Measurements from ENCODE around the gene CARMIL1.

The CARMIL1 gene

DNA sequence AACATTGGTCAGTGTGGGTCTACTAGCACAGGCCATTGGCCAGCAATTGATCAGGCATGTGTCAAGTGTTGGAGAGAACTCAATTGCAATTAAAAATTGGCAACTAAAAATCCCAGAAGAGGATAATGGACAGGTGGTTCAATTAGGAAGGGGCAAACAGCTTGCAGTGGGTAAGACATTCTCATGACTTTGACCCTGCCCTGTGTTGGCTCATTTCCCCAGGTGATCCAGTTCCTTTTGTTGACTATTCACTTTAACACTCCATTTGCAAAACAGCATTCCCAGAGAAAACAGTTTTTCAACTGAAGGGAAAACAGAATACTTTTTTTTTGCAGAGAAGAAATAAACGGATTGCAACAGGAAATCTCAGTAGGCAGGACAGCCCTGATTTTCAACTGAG lies 343.9 kb downstream of the CARMIL1 start:
- in situ Hi-C loops (cut with HindIII; ENCODE audit: low pct_unique_long_range_greater_than_20kb, low sequenced_read_pairs): no loop called here
- no peak for DNase-seq (ENCODE audit: low read depth in 1 of 2, low spot score in 1 of 2)
- no peak for TF ChIP-seq JUND (IDR thresholded peaks at IDR 0.05; ENCODE audit: low read depth)

DNA sequence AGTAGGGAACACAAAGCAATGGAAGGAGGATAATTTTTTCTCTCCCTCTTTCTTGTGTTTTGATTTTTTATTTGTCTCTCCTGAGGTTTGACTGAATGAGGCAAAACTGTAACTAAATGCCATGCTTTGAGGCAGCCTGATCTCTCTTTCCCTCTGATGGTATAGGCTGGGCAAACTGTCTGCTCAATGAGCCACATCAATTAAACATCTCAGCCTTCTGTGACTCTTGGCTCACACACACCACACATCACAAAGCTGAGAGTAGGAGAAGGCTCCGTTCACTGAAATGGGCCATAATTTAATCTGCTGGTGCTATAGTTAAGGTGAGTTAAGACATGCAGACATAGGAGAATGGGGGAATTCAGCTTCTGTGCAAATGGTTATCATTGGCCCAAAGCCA lies 344.7 kb downstream of the CARMIL1 start:
- in situ Hi-C loops (cut with HindIII; ENCODE audit: low pct_unique_long_range_greater_than_20kb, low sequenced_read_pairs): no loop called here
- no peak for DNase-seq (ENCODE audit: low read depth in 1 of 2, low spot score in 1 of 2)
- no peak for TF ChIP-seq JUND (IDR thresholded peaks at IDR 0.05; ENCODE audit: low read depth)

DNA sequence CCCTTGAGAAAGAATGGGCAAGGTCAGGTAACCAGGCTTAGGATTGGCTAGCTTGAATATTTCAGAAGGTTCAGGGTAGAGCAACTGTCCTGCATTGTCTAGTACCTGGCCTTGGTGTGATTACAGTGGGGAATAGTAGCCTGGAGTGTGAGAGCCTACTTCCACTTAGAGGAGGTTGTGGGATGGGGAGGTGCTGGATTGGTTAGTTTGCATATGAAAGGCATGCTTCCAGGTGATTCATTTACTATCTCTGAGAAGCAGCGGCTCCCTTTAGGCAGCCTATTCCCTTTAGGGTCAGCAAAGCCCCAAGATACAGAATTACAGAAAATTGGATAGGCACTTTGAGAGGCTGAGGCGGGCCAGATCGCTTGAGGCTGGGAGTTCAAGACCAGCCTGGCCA lies 347.8 kb downstream of the CARMIL1 start:
- no peak for DNase-seq (ENCODE audit: low read depth in 1 of 2, low spot score in 1 of 2)
- in situ Hi-C loops (cut with HindIII; ENCODE audit: low pct_unique_long_range_greater_than_20kb, low sequenced_read_pairs): no loop called here
- no peak for TF ChIP-seq JUND (IDR thresholded peaks at IDR 0.05; ENCODE audit: low read depth)

DNA sequence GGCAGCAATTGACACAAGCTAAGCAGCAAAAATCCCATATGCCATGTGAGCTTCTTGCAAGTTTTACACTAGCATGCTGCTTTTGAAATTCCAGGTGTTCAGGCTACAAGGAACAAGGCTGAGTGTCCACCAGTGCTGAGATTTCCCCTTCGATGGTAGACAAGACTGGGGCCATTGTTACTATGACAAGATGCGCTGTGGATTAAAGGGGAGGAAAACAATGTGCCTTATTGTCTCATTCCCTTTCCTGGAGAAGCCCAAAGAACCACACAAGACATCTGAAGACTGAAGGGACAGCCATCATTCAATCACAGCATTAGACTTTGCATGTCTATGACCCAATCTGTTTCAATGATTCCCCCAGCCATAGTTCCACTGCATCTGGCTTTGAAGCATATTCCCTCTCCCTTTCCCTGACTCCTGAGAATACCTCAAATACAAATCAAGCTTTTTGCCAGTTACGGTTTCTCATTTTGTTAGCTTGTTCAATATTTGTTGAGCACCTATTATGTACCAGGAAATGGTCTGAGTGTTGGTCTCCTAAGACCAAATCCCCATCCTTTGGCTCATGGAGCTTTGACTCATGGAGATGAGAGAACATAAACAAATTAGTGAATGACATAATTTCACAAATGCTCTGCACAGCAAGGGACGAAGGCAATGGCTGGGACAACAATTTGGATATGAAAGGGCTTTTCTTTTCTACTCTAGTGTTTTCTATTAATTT lies 349.5 kb downstream of the CARMIL1 start:
- no peak for DNase-seq (ENCODE audit: low read depth in 1 of 2, low spot score in 1 of 2)
- TF ChIP-seq JUND (IDR thresholded peaks at IDR 0.05; ENCODE audit: low read depth): no peak
- in situ Hi-C loops (cut with HindIII; ENCODE audit: low pct_unique_long_range_greater_than_20kb, low sequenced_read_pairs): no loop called here

DNA sequence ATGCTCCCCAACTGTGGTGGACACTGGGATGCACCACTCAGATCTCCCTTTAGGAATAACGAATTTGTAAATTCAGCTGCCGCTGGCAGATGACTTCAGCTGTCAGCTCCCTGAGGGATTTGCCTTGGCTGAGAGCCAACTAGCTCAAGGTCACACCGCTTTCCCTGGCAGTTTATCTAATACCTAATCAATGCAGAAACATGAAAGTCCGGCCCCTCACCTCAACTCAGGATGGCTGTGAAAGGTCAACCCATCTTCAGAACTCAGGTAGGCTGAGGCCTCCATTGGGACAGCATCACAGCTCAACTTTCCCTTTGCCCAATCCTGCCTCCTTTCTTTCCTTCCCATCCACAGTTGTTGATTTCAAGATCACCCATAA lies 350.0 kb downstream of the CARMIL1 start:
- TF ChIP-seq JUND (IDR thresholded peaks at IDR 0.05; ENCODE audit: low read depth): no peak
- peak in 1 of 2 experiments; percentile 5 for DNase-seq (ENCODE audit: low read depth in 1 of 2, low spot score in 1 of 2)
- in situ Hi-C loops (cut with HindIII; ENCODE audit: low pct_unique_long_range_greater_than_20kb, low sequenced_read_pairs): no loop called here

DNA sequence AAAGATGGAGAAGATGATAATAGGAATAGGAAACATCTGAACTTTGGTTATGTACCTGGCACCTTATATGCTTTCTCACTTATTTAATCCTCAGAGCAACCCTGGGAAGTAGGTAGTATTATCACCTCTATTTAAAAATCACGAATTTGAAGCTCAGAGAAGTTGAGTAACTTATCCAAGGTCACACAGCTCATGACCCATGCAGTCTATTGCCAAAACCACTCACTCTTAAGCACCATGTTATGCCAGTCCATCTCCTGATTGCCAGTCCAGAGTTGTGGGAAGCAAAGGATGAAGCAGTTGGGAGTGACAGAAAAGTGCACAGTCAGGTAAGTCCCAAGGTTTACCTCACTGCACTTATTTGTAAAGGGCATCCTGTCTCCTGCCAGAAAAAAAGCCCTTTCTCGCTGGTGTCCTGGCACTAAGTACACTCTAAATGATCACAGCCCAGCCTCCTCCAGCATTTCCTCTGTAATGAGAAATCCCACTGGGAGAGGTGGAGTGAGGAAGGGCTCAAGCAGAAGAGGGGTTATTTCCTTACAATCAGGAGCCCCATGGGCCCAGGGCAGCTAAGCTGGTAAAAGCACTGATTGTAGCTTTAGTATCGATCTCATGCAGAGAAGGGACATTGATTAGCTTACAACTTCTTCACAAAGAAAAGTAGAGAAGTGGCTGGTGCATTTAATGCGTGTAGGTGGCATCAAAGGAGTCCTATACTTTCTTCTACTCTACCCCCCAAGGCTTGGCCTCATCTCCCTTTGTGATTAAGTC lies 351.5 kb downstream of the CARMIL1 start:
- DNase-seq (ENCODE audit: low read depth in 1 of 2, low spot score in 1 of 2): no peak
- in situ Hi-C loops (cut with HindIII; ENCODE audit: low pct_unique_long_range_greater_than_20kb, low sequenced_read_pairs): no loop called here
- no peak for TF ChIP-seq JUND (IDR thresholded peaks at IDR 0.05; ENCODE audit: low read depth)

DNA sequence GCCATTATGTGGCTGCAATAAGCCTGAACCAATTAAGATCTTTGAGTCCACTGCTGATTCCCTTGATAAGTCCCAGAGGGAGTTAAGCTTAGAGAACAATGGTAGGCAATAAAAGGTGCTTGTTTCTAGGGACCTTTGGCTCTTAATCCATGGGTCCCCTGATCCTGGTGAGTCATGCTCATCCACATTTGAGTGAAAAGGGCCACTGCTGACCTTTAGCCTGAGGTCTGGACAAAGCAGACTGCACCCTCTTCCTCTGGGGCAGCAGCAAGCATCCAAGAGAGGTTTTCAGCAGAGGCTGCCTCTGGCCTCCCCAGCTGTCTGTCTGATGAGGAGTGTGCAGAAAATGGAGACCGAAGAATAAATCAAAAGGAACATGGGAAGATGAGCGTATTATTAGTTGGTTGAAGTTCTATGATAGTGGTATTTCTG lies 356.7 kb downstream of the CARMIL1 start:
- no peak for DNase-seq (ENCODE audit: low read depth in 1 of 2, low spot score in 1 of 2)
- no peak for TF ChIP-seq JUND (IDR thresholded peaks at IDR 0.05; ENCODE audit: low read depth)
- in situ Hi-C loops (cut with HindIII; ENCODE audit: low pct_unique_long_range_greater_than_20kb, low sequenced_read_pairs): no loop called here

DNA sequence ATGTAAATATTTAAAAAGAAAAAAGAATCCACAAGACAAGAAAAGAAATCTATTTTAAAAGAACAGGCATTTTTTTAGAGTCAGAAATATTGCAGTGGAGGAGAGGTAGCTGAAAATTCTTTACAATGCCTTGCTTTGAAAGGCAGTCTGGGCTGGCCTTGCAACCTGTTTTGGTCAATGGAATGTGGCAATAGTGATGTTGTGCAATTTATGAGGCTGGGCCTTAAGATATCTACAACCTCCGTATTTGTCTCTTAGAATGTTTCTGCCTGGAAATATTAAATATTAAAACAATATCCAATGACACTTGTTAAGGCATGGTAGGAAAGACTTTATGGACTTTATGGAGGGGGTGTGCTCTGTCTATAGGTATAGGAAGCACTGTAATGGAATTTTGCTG lies 358.0 kb downstream of the CARMIL1 start:
- in situ Hi-C loops (cut with HindIII; ENCODE audit: low pct_unique_long_range_greater_than_20kb, low sequenced_read_pairs): no loop called here
- DNase-seq (ENCODE audit: low read depth in 1 of 2, low spot score in 1 of 2): no peak
- TF ChIP-seq JUND (IDR thresholded peaks at IDR 0.05; ENCODE audit: low read depth): no peak

DNA sequence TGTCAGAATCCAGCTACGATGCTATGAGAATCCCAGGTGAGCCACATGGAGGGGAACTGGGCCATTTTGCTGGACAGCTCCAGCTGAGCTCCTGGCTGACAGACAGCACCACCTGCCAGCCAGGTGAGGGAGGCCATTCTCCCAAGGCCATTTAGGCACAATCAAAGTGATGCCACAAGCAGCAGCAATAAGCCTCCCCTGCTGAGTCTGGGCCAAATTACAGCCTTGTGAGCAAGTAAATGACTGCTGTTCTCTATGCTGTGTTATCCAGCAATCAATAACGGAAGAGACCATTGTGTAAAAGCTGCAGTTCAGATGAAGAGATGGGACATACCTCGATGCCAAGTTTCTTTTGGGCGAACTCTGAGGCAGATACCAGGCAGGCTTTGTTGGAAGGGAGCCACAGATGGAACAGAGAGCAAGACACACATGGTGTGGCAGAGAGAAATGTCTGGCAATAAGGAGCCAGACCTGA lies 358.8 kb downstream of the CARMIL1 start:
- in situ Hi-C loops (cut with HindIII; ENCODE audit: low pct_unique_long_range_greater_than_20kb, low sequenced_read_pairs): no loop called here
- DNase-seq (ENCODE audit: low read depth in 1 of 2, low spot score in 1 of 2): peak; percentile 29 to 62

DNA sequence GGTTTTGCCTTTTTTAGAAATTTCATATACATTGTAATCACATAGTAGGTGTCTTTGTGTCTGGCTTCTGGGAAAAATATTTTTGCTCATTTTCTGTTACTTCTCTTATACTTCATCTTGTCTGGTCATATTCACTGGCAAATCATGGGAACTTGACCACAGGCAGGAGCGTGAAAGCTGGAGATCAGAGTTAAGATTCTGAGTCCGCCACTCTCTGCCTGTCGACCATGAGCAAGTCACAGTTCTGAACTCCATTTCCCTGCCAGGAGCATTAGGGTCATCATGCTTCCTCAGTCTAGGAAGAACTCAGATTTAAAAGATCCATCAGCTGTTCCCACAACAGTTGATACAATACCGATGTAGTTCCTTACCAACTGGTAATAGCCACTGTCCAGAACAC lies 360.5 kb downstream of the CARMIL1 start:
- no peak for TF ChIP-seq JUND (IDR thresholded peaks at IDR 0.05; ENCODE audit: low read depth)
- DNase-seq (ENCODE audit: low read depth in 1 of 2, low spot score in 1 of 2): no peak
- in situ Hi-C loops (cut with HindIII; ENCODE audit: low pct_unique_long_range_greater_than_20kb, low sequenced_read_pairs): no loop called here

More for the DNA sequence above, 358.8 kb downstream of the CARMIL1 start:
- TF ChIP-seq JUND (IDR thresholded peaks at IDR 0.05; ENCODE audit: low read depth): no peak

DNA sequence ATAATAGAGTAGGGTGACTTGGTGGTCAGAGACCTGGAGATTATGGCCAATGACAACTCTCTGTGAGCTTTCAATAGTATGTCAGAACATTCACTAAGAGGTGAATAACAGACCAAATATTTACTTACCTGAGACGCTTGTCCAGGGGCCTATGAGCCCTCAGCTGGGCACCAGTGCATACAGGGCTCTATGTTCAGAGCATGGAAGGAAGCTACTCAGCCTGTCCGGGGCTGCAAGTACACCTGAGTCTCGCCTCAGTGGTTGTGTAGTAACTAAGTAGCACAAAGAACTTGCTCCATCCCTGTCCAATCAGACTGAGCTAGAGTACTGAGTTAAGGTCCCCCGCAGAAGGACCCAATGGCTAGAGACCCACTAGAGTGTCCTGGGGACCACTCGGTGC lies 361.3 kb downstream of the CARMIL1 start:
- TF ChIP-seq JUND (IDR thresholded peaks at IDR 0.05; ENCODE audit: low read depth): no peak
- in situ Hi-C loops (cut with HindIII; ENCODE audit: low pct_unique_long_range_greater_than_20kb, low sequenced_read_pairs): no loop called here
- DNase-seq (ENCODE audit: low read depth in 1 of 2, low spot score in 1 of 2): no peak

DNA sequence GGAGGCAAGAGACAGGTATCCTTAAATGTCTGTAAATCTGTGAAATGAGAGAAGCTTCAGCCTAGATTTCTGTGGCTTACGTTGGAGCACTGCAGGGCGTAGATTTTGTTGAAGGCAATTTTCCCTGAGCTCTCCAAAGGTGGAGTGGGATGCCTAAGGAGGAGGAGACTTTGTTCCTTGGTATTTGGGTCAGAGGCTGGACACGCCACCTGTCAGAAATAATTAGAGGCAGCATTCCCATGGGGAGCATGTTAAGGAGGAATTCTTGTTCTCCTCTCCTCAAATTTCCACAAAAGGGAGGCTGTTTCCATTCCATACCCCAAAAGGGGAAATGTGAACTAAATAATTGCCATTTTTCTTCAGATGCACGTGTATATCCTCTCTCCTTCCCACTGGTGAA lies 361.7 kb downstream of the CARMIL1 start:
- in situ Hi-C loops (cut with HindIII; ENCODE audit: low pct_unique_long_range_greater_than_20kb, low sequenced_read_pairs): no loop called here

DNA sequence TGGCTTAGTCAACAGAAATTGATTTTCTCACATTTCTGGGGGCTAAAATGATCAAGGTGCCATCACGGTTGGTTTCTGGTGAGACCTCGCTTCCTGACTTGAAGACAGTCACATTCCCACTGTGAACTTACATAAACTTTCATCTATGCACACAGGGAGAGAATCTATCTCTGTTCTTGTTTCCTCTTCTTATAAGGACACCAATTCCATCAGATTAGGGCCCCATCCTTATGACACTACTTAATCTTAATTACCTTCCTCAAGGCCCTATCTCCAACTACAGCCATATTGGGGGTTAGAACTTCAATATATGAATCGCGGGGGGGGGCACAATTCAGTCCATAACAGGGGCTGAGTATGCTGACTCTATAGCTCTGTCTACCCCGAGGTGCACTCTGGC lies 362.2 kb downstream of the CARMIL1 start:
- DNase-seq (ENCODE audit: low read depth in 1 of 2, low spot score in 1 of 2): no peak
- no peak for TF ChIP-seq JUND (IDR thresholded peaks at IDR 0.05; ENCODE audit: low read depth)
- in situ Hi-C loops (cut with HindIII; ENCODE audit: low pct_unique_long_range_greater_than_20kb, low sequenced_read_pairs): no loop called here

More for the DNA sequence above, 361.7 kb downstream of the CARMIL1 start:
- DNase-seq (ENCODE audit: low read depth in 1 of 2, low spot score in 1 of 2): no peak
- TF ChIP-seq JUND (IDR thresholded peaks at IDR 0.05; ENCODE audit: low read depth): no peak
